ENCODE measurements around the gene TEX53.

Gene TEX53

DNA sequence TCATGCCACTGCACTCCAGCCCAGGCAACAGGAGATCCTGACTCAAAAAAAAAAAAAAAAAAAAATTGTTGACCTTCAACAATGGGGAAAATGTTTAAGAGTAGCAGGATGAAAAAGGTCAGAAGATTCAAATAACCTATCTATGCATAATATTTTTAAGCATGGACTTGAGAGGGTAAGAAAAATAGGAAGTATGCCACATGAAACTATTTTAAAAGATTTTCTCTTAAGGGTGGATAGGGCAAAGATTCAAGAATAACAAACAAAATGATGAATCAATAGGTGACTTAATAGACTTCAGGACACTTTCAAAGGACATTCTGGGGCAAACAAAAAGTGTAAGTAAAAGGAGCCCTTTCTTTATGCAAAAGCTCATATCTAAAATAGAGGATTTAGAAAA lies 21.2 kb upstream of the TEX53 start:
- no peak for DNase-seq

DNA sequence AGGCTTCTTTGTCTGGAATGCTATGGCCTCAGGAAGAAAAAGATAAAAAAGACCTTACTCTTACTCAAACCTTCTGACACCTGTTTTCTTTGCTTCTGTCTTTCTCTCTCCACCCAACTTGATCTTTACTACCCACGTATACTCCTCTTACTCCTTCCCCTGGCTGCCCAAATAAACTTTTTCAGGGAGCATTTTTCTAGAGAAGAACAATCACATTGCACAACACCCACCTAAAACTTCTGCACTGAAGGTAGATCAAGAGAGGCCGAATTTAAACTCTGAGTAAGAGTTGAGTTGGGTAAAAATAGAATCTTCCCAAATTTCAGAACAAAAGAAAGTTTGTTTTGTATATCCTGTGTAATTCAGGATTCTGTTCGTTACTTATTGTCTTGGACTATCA lies 20.5 kb upstream of the TEX53 start:
- no peak for DNase-seq

DNA sequence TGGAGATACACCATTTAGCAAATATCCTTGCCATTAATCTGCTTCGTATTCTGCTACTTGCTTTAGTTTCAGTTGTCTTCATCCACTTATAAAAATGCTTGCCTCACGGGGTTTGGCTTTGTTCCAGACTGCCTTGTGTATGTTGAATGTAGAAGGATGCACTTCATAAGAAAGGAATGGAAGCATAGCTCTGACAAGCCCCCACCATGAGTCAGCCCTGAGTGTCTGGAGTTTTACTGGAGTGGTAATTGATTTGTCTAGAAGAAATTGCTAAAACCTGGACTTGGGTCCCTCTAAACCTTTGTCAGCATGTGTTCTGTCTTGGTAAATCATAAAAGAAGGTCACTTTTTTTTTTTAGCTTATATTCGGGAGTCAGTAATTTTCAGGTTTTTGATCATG lies 19.8 kb upstream of the TEX53 start:
- DNase-seq, result no peak

DNA sequence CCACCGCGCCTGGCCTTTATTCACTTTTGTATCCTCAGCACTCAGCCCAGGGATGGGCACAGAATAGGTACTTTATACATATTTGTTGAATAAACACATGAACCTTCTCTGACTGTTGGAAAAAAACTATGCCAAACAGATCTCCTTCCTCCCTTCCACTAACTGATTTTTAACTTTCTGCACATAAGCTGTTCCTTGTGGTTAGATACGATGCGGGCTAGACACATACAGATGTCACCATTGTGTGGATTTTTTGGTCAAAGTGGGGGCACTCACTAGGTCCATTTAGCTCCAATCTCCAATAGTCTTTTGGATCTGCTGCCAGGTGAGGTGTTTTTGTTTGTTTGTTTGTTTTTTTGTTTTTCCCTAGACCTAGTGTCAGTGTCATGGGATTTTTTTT lies 19.3 kb upstream of the TEX53 start:
- no peak for DNase-seq

DNA sequence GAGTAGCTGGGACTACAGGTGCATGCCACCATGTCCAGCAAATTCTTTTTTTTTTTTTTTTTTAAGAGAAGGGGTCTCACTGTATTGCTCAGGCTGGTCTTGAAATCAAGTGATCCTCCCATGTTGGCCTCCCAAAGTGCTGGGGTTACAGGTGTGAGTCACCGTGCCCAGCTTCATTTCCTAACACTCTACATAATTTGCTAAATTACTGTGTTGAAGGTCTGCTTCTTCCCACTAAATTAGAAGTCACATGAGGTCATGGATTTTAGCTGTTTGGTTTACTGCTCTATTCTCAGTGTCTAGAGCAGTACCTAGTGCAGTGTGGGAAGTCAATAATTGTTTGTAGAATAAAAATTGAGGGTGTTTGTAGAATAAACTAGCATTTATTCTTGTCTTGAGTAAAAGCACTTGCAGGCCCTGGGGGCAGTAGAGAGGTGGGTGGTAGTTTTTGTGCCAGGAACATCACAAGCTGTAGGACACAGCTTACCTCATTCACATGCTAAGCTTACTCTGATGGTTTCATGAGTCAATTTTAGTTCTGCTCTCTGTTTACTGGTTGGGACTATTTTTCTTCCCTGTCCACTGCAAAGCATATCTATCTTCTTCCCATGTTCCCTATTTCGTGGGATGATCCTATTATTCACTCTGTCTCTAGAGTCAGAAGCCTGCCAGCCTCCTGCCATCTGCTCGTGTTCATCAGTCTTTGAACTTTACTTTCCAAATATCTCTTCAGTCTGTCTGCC lies 17.4 kb upstream of the TEX53 start:
- DNase-seq, result no peak

GRCh38 chr9:114674076-114674797 lies 16.6 kb upstream of the TEX53 start:
- DNase-seq, result no peak

DNA sequence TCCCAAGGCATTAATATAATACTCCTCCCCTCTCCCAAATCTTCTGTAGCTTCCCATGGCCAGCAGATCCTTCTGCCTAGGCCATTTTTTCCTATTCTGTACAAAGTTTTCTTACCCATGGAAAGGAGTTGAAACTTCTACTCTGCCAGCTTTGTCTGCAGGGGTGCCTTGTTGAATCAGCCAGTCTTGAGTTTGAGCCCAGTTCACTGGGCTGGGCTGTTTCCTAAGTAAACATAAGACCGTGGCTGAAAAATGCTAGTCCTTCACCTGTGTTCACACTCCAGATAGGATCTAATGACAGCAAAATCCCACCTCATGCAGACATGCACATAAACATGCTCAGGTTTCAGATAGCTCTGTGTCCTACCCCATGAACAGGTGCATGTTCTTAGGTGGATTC lies 14.0 kb upstream of the TEX53 start:
- DNase-seq, result no peak

DNA sequence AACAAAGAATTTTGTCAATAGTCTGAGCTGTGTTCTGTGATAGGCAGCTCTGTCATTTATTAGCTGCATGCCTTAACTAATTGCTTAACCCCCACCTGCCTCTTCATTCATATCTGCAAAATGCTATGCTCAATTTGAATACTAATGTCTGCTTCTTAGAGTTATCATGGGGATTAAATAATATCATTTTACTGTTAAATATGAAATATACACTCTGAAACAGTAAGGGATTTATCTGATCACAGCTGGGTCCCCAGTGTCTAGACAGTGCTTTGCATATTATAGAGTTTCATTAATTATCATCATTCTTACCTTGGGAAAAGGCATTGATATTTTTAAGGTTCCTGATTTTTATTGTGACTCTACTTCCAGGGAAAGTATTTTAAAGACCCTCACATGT lies 12.4 kb upstream of the TEX53 start:
- no peak for DNase-seq

GRCh38 chr9:114668146-114668545 lies 10.5 kb upstream of the TEX53 start:
- no peak for DNase-seq

DNA sequence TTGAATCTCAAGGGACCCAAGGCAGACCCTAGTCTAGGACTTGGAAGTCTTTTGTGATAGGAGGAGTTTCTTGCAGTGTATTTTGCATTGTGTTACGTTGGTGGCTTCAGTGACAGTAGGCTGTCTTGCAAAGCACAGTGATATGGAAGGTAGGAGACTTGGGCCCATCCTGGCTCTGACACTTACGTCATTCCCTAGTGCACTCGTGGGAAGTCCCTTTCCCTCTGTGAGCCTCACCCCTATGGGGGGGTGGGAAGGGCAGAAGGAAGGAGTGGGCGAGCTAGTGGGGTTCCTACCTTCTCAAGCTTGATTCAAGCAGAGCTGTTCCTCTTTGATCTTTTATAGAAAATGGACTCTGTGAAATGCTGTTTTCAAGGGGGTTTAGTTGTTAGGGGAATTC lies 9.2 kb upstream of the TEX53 start:
- DNase-seq, result no peak

- no peak for DNase-seq
Observed at GRCh38 chr9:114666401-114666800, 8.8 kb upstream of the TEX53 start.

DNA sequence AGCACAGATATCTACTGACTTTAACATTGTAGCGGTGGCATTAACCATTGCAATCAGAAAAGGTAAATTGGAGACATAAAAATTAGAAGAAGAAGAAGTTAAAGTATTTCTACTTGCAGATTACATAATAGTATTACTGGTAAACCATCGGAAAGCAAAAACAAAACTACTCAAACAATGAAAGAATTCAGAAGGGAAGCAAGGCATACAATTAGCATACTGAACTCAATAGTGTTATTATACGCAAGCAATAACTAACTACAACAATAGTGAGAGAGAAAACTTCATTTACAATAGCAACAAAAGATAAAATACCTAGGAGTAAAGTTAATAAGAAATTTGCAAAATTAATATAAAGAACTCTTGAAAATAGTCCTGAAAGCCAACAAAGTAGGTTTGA lies 6.6 kb upstream of the TEX53 start:
- no peak for DNase-seq

GRCh38 chr9:114662081-114662989 lies 4.7 kb upstream of the TEX53 start:
- DNase-seq, result no peak

DNA sequence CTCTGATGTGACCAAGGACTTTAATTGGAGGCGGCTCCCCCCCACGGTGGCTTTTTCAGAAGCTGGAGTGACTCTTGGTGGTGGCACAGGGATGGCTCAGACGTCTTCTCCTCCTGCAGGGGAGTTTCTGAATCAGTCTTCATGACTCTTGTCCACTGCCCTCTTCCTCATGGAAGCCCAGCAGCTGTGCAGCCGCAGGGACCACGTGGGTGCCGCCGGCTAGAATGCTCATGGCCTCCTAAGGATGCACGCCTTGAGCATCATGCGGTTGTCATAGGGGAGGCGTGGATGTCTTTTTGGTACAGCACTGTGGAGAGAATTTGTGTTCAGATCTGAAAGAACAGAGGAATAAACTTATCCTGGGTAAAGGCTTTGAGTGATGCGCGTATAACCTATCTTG lies 1.3 kb downstream of the TEX53 start:
- DNase-seq, result no peak

GRCh38 chr9:114655689-114656088 lies 1.9 kb downstream of the TEX53 start:
- no peak for DNase-seq

DNA sequence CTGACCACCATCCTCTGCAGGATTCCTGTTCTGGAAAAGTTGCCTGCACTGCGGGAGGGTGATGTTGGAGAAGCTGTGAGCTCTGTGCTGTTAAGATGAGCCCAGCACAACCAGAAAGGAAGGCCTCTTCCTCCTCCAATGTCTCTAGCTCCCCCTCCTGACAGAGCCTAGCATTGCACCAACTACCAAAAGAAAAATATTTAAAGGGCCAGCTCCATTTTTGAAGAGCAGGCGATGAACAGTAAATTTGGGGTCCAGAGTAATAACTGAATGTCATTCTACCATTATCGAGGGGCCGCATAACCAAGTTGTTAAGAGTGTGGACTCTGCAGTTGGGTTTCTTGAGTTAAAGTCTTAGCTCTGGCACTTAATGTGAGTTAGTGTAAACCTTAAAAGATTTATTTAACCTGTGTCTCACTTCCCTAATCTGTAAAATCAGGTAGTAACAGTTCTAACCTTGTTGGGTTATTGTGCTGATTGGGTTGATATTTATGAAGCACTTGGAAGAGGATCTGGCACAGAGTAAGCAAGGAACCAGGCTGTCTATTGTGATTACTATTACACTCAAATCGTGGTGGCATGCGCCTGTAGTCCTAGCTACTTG lies 3.9 kb downstream of the TEX53 start:
- no peak for DNase-seq

GRCh38 chr9:114652776-114653555 lies 4.6 kb downstream of the TEX53 start:
- no peak for DNase-seq

GRCh38 chr9:114643896-114644295 lies 13.7 kb downstream of the TEX53 start:
- no peak for DNase-seq

DNA sequence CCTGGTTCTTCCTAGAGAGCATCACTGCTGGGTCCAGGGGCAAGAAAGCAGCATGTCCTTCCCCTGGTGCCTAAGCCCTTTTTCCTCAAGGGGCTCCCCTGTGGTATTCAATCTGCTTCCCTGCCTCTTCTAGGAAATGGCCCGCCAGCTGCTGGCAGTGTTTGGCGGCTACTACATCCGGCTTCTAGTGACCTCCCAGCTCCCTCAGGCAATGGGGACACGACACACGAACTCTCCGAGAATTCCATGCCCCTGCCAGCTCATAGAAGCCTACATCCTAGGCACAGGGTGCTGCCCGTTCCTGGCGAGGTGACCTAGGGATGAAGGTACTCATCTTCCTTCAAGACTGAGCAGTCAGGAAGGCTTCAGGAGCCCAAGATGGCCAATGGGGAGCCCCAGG lies 14.6 kb downstream of the TEX53 start:
- no peak for DNase-seq

DNA sequence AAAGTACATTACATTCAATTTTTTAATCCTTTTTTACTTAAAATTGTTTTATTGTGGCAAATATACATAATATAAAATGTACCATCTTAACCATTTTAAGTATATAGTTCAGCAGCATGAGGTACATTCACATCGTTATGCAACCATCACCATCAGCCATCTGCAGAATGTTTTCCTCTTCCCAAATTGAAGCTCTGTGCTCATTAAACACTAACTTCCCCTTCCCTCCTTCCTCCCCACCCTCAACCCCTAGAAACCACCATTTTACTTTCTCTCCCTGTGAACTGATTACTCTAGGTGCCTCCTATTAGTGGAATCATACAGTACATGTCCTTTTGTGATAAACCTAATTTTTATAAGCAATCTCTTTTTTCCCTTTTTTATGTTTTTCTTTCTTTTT lies 15.6 kb downstream of the TEX53 start:
- DNase-seq, result no peak

GRCh38 chr9:114638404-114638803 lies 19.2 kb downstream of the TEX53 start:
- no peak for DNase-seq

DNA sequence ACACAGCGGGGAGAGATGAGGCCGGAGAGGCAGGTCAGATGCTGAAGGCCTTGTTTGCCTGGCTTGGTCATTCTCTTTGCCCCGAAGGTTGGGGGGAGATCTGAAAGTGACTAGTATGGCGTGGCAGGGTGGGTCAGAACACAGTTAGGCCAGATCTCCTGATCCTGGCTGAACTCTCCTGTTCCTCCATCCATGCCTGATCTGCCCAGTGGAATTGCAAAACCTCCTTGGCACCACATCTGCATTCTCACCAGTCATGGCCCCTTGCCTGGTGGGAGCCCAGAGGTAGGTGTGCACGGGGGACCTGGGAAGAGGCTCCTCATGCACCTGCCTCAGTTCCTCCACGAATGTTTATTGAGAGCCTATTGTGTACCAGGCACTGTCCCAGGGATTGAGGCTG lies 23.2 kb downstream of the TEX53 start:
- DNase-seq, result no peak

Measured in cerebellar nuclear complex (tissue), 1 donor.